GM23248 (cell line): ENCODE results near the gene PCED1B.

ENCODE experiments used
- EZH2 ChIP-seq: fragments of 200-600 bp; sonication (generic); IDR thresholded peaks from 2 replicates; pipeline ENCODE4 v1.6.1; 2018; ENCODE audit warnings: antibody characterized with exemption, mild to moderate bottlenecking; ENCODE audit not compliant: insufficient read depth, poor library complexity, severe bottlenecking
- EZH2phosphoT487 ChIP-seq: fragments of 200-600 bp; sonication (generic); IDR thresholded peaks from 2 replicates; pipeline ENCODE4 v1.6.1; 2018; ENCODE audit warnings: antibody characterized with exemption, moderate library complexity, mild to moderate bottlenecking, low read depth; ENCODE audit not compliant: insufficient read depth

DNA sequence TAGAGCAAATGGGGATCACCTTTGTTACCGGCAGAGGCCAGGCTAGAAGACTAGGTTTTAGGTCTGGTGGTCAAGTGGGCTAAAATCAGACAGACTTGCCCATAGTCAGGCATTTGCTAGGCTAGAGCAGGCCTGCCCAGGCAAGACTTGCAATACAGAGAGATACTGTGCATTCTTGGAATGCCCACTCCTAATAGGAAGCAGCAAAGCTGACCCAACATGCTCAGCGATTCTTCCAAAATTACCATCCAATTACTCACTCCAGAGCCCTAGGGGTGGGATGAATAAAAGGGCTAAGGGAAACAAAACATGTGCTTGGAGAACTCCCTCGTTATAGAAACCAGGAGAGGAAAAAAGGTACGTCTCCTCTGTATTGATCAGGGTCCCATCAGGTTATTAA is 188.2 kb downstream of the PCED1B start:
- TF ChIP-seq EZH2 (no peak), EZH2phosphoT487 (no peak)
